Naive thymus-derived CD8-positive, alpha-beta T cell (primary cell): Measurements from ENCODE around the gene RPS10. TPM values are rescaled to one million over a fixed set of nuclear protein-coding genes. Genes with fewer than 3 reads are reported as not detected.
A peak's percentile ranks its signal among the peaks of the same experiment; 100 is the strongest.

Experiments
- ATAC-seq, 2 donors: fragments of 150-1000 bp; cut with Tn5 transposase in 1 of 2; sonication (Bioruptor Pico), chemical (Tn5 transposase) in 1 of 2; 1 replicate in 1 of 2; 2 replicates in 1 of 2; pipeline ENCODE4 v1.10.0; 2021; ENCODE audit warnings: mild to moderate bottlenecking in 2 of 2, moderate library complexity in 2 of 2
- POLR2A ChIA-PET: fragments of 350-600 bp; sonication (Branson Sonifier 250); formaldehyde crosslinking; loops from one replicate; lab custom pipeline; 2021; ENCODE audit warnings: antibody characterized with exemption; lab: Charles Lee
- DNase-seq, 10 donors: peaks; one replicate each; pipeline versions ENCODE4 v3.0.0 to v3.0.0-alpha.2; 2020 to 2022
- H3K27ac Mint-ChIP-seq, 10 donors: one replicate each; pipeline ENCODE4 v1.8.0; 2020 to 2022; ENCODE audit warnings: mild to moderate bottlenecking in 10 of 10, mixed read lengths in 10 of 10, moderate library complexity in 4 of 10, inconsistent platforms in 1 of 10
- H3K27me3 Mint-ChIP-seq, 5 donors: one replicate each; pipeline ENCODE4 v1.8.0; 2021 to 2022; ENCODE audit warnings: mixed read lengths in 5 of 5
- H3K36me3 Mint-ChIP-seq, 3 donors: one replicate each; pipeline ENCODE4 v1.8.0; 2020 to 2022; ENCODE audit warnings: mixed read lengths in 3 of 3, mild to moderate bottlenecking in 2 of 3, inconsistent platforms in 1 of 3
- H3K4me1 Mint-ChIP-seq, 4 donors: one replicate each; pipeline ENCODE4 v1.8.0; 2021 to 2022; ENCODE audit warnings: mixed read lengths in 4 of 4
- H3K4me3 Mint-ChIP-seq, 10 donors: one replicate each; pipeline ENCODE4 v1.8.0; 2020 to 2022; ENCODE audit warnings: mild to moderate bottlenecking in 10 of 10, mixed read lengths in 10 of 10, moderate library complexity in 6 of 10, inconsistent platforms in 1 of 10
- H3K9me3 Mint-ChIP-seq, 9 donors: one replicate each; pipeline ENCODE4 v1.8.0; 2020 to 2022; ENCODE audit warnings: mixed read lengths in 9 of 9, mild to moderate bottlenecking in 3 of 9, inconsistent platforms in 1 of 9, moderate library complexity in 1 of 9
- polyA plus RNA-seq, 3 donors: library from polyadenylated mRNA; unstranded; fragments of 300-500 nt; fragmentation: Illumina TruSeq; gene quantifications; one replicate each; pipeline ENCODE4 v1.2.3, GENCODE V29; 2021
- total RNA-seq, 8 experiments: library from RNA in 2 of 8; stranded (reverse) in 2 of 8; gene quantifications; one replicate each; pipeline ENCODE4 v1.2.3 and lab custom pipeline; 2021 to 2026

The RPS10 gene
- total and polyA plus RNA-seq, 5 experiments from 2014 or later = 2,314 to 2,962 (median 2,574) TPM

GRCh38 chr6:34462551-34462971 lies 36.7 kb upstream of the RPS10 start:
- ATAC-seq (no peak), DNase-seq (no peak)
- POLR2A ChIA-PET = no interaction called here
- peaks cover 16 to 38% (median 24%) of the 10 kb centered on the region in 5 donors for H3K27me3 Mint-ChIP-seq
- H3K4me3 Mint-ChIP-seq = no peak overlapping the region
- H3K4me1 Mint-ChIP-seq = peaks cover 3 to 11% (median 7%) of the 10 kb centered on the region in 4 donors
- no peaks in the 10 kb centered on the region for H3K36me3 Mint-ChIP-seq
- H3K27ac Mint-ChIP-seq = no peak overlapping the region
- no peaks in the 10 kb centered on the region for H3K9me3 Mint-ChIP-seq

DNA sequence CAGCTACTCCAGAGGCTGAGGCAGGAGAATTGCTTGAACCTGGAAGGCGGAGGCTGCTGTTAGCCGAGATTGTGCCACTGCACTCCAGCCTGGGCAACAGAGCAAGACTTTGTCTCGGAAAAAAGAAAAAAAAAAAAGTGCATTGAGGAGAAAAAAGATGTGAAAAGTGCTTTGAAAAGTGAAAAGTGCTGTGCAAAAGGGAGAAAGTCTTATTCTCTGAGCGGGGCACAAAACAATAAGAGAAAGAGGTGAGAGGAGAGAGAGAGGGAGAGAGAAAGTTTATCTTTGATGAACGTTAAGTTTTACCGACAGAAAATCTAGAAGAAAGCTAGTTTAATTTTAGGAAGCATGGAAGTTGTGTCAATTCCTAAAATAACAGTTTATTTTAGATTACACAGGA lies 36.1 kb upstream of the RPS10 start:
- Mint-ChIP-seq H3K36me3 (no peaks in the 10 kb centered on the region), H3K4me1 (peaks cover 3 to 8% (median 7%) of the 10 kb centered on the region in 4 donors), H3K27ac (no peak overlapping the region), H3K9me3 (no peaks in the 10 kb centered on the region), H3K4me3 (no peak overlapping the region), H3K27me3 (peaks cover 14 to 38% (median 24%) of the 10 kb centered on the region in 5 donors)
- DNase-seq (no peak), ATAC-seq (no peak)
- POLR2A ChIA-PET = no interaction called here

GRCh38 chr6:34460796-34461507 lies 35.1 kb upstream of the RPS10 start:
- Mint-ChIP-seq H3K4me3 (no peak overlapping the region), H3K27me3 (peaks cover 14 to 38% (median 24%) of the 10 kb centered on the region in 5 donors), H3K27ac (no peak overlapping the region), H3K4me1 (peaks cover 3 to 7% (median 6%) of the 10 kb centered on the region in 4 donors), H3K9me3 (no peaks in the 10 kb centered on the region), H3K36me3 (no peaks in the 10 kb centered on the region)
- DNase-seq = no peak
- POLR2A ChIA-PET = interaction anchor here (0.6 to 1.4 kb wide), 2 partner anchors 149 to 649 kb away, joined by 3 to 4 read pairs; no protein-coding TSS in a partner anchor
- ATAC-seq = no peak

- peaks cover 11 to 29% (median 18%) of the 10 kb centered on the region in 5 donors for H3K27me3 Mint-ChIP-seq
- no peak overlapping the region for H3K4me3 Mint-ChIP-seq
- no peak overlapping the region for H3K27ac Mint-ChIP-seq
- peaks cover 0 to 1% (median under 1%) of the 10 kb centered on the region in 4 donors for H3K4me1 Mint-ChIP-seq
- DNase-seq (peak in 8 of 10 donors; percentile 33 to 74 (median 44)), ATAC-seq (peak; percentile 67 to 82)
- H3K36me3 Mint-ChIP-seq = no peaks in the 10 kb centered on the region
- no peaks in the 10 kb centered on the region for H3K9me3 Mint-ChIP-seq
- POLR2A ChIA-PET = interaction anchor here (1.4 kb wide), 1 partner anchor 149 kb away, joined by 4 read pairs; no protein-coding TSS in a partner anchor
Observed at GRCh38 chr6:34459899-34460593, 34.2 kb upstream of the RPS10 start.

DNA sequence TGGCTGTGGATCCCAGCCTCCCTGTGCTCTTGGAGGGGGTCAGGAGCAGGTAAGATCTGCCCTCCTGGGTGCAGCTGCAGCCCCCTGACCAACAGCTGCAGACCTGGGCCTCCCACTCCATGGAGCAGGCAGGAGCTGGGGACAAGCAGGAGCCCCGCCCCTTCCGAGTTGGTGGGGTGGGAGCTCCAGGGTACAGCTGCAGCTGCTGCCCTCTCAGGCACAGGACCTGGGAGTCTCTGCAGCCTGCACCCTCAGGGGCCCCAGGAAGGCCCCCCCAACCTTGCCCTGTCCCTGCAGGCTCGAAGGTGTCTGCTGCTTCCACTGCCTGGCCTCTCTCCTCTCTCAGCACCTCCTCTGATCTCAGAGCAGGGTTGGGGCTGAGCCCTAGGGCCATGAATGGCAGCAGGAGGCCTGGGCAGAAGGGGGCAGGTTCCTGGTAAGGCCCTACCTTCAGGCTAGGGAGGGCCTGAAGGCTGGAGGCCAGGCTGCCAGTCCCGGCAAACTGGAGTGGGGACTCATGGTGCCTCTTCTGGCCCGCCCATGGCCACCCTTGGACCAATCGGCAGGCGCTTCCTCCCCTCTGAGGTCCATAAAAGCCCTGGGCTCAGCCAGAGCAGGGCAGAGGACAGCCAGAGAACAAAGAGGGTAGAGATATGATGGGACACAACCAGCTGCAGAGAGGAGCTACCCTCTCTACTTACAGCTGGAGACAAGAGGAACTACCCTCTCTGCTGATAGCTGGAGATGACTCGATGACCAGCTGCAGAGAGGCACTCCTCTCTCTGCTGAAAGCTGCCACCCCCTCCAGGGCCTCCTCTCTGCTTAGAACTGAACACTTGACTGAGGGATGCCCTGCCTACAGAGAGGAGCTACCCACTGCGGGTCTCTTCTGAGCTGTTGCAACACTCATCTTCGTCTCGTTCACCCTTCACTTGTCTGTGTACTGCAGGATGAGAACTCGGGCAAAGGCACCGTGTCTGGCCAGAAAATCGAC lies 32.2 kb upstream of the RPS10 start:
- POLR2A ChIA-PET = interaction anchor here (0.6 kb wide), 1 partner anchor 198 kb away, joined by 3 read pairs; no protein-coding TSS in a partner anchor
- Mint-ChIP-seq H3K4me3 (no peak overlapping the region), H3K36me3 (no peaks in the 10 kb centered on the region), H3K27me3 (peaks cover under 1 to 9% (median 3%) of the 10 kb centered on the region in 5 donors), H3K27ac (no peak overlapping the region), H3K9me3 (no peaks in the 10 kb centered on the region), H3K4me1 (no peaks in the 10 kb centered on the region)
- DNase-seq = no peak
- no peak for ATAC-seq

GRCh38 chr6:34457382-34457741 lies 31.5 kb upstream of the RPS10 start:
- Mint-ChIP-seq H3K36me3 (no peaks in the 10 kb centered on the region), H3K9me3 (no peaks in the 10 kb centered on the region), H3K27me3 (peaks cover 0 to 2% (median 0%) of the 10 kb centered on the region in 5 donors), H3K4me1 (no peaks in the 10 kb centered on the region), H3K27ac (peak overlapping the region in 1 of 10 donors; percentile 25), H3K4me3 (no peak overlapping the region)
- no peak for ATAC-seq
- DNase-seq = no peak
- POLR2A ChIA-PET = no interaction called here

DNA sequence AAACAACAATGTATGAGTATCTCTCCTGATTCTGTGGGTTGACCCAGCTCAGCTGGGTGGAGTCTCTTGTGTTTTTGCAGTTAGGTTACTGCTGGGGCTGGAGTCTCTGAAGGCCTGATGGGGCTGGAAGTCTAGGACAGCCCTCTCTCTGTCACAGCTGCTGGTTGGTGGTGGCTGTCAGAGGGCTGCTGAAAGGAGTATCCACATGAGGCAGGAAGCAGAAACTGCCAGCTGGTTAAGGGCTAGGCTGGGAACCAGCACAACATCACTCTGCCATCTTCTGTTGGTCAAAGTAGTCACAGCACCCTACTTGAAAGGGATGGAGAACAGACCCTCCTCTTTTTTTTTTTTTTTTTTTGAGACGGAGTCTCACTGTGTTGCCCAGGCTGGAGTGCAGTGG lies 30.0 kb upstream of the RPS10 start:
- Mint-ChIP-seq H3K4me1 (no peaks in the 10 kb centered on the region), H3K9me3 (peaks cover 0 to 9% (median 2%) of the 10 kb centered on the region in 9 donors), H3K27ac (peak overlapping the region in 1 of 10 donors; percentile 13), H3K4me3 (no peak overlapping the region), H3K36me3 (peaks cover 0 to 6% (median 0%) of the 10 kb centered on the region in 3 donors), H3K27me3 (no peaks in the 10 kb centered on the region)
- DNase-seq (no peak), ATAC-seq (no peak)
- POLR2A ChIA-PET = no interaction called here

DNA sequence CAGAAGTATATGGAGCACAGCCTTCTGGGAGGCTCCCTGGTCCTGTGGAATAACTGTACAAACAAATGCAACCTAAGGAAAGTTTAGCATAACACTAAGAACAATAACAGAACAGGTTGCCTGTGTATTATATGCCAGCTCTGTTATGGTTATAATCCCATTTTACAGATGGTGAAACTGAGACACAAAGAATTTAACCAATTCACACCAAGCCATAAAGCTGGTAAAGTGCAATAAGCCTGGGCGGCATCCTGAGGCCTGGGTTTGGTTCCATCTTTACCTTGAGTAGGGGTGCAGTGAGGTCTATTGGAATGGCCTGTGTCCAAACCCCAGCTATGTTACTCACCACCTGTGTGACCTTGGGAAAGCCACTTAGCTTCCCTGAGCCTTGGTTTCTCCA lies 25.3 kb upstream of the RPS10 start:
- Mint-ChIP-seq H3K27me3 (peaks cover 0 to 2% (median 0%) of the 10 kb centered on the region in 5 donors), H3K4me1 (no peaks in the 10 kb centered on the region)
- POLR2A ChIA-PET = no interaction called here

GRCh38 chr6:34447910-34448309 lies 22.0 kb upstream of the RPS10 start:
- no peak for DNase-seq
- peaks cover 0 to 6% (median 0%) of the 10 kb centered on the region in 3 donors for H3K36me3 Mint-ChIP-seq
- POLR2A ChIA-PET = no interaction called here
- no peaks in the 10 kb centered on the region for H3K4me1 Mint-ChIP-seq
- peaks cover 0 to 2% (median 0%) of the 10 kb centered on the region in 5 donors for H3K27me3 Mint-ChIP-seq
- H3K9me3 Mint-ChIP-seq = peaks cover 0 to 9% (median 2%) of the 10 kb centered on the region in 9 donors
- no peak overlapping the region for H3K4me3 Mint-ChIP-seq
- no peak for ATAC-seq
- H3K27ac Mint-ChIP-seq = no peak overlapping the region

More for the DNA sequence above, 25.3 kb upstream of the RPS10 start:
- no peak overlapping the region for H3K27ac Mint-ChIP-seq
- peaks cover 0 to 6% (median 0%) of the 10 kb centered on the region in 3 donors for H3K36me3 Mint-ChIP-seq
- no peak overlapping the region for H3K4me3 Mint-ChIP-seq
- no peak for ATAC-seq
- DNase-seq = no peak
- peaks cover 0 to 9% (median 2%) of the 10 kb centered on the region in 9 donors for H3K9me3 Mint-ChIP-seq

DNA sequence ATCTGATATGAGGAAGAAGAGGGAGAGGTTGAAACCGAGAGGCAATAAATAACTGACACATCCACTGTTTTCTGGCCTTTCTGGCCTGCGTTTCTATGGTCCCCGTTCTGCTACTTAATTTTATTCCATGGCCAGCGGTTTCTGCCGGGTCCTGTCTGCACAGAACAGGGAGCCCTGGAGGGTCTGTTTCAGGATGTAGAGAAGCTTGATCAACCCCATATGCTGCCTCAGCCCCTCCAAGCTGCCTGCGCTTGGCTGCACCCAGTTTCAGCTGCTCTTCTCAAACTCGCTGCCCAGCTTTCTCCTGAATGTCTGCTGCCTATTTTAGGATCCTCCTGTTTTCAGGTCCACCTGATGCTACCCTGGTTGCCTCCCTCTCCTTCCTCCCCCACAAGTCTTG lies 21.5 kb upstream of the RPS10 start:
- Mint-ChIP-seq H3K27ac (peak overlapping the region in 1 of 10 donors; percentile 28), H3K36me3 (peaks cover 0 to 6% (median 0%) of the 10 kb centered on the region in 3 donors), H3K27me3 (peaks cover 0 to 2% (median 0%) of the 10 kb centered on the region in 5 donors), H3K4me3 (no peak overlapping the region), H3K4me1 (no peaks in the 10 kb centered on the region), H3K9me3 (peaks cover 0 to 9% (median 2%) of the 10 kb centered on the region in 9 donors)
- DNase-seq (no peak), ATAC-seq (no peak)
- POLR2A ChIA-PET = no interaction called here

- H3K4me1 Mint-ChIP-seq = peaks cover 0 to 2% (median 0%) of the 10 kb centered on the region in 4 donors
- POLR2A ChIA-PET = no interaction called here
- no peak overlapping the region for H3K4me3 Mint-ChIP-seq
- ATAC-seq (no peak), DNase-seq (no peak)
- no peaks in the 10 kb centered on the region for H3K36me3 Mint-ChIP-seq
- no peak overlapping the region for H3K27ac Mint-ChIP-seq
- H3K9me3 Mint-ChIP-seq = no peaks in the 10 kb centered on the region
- peaks cover 0 to 3% (median 0%) of the 10 kb centered on the region in 5 donors for H3K27me3 Mint-ChIP-seq
Observed at GRCh38 chr6:34445313-34445860, 19.5 kb upstream of the RPS10 start.

- Mint-ChIP-seq H3K9me3 (peaks cover 0 to 2% (median 0%) of the 10 kb centered on the region in 9 donors), H3K36me3 (no peaks in the 10 kb centered on the region), H3K27me3 (peaks cover 0 to 3% (median 0%) of the 10 kb centered on the region in 5 donors), H3K27ac (no peak overlapping the region), H3K4me1 (peaks cover 0 to 2% (median 0%) of the 10 kb centered on the region in 4 donors), H3K4me3 (no peak overlapping the region)
- DNase-seq = no peak
- no peak for ATAC-seq
- POLR2A ChIA-PET = no interaction called here
Observed at GRCh38 chr6:34441526-34441925, 15.7 kb upstream of the RPS10 start.
